Sciatic nerve (tissue), 2 donors: ENCODE results near the gene ZWINT. TPM values are rescaled to one million over a fixed set of nuclear protein-coding genes. Genes with fewer than 3 reads are reported as not detected.
A peak's percentile ranks its signal among the peaks of the same experiment; 100 is the strongest.

Source experiments
- ATAC-seq: fragments of 200-7000 bp; cut with Tn5 transposase; one replicate; pipeline ENCODE4 v1.9.1; 2020; ENCODE audit warnings: mild to moderate bottlenecking, moderate library complexity
- DNase-seq: peaks from one replicate; pipeline ENCODE4 v3.0.0-alpha.2; 2020; ENCODE audit warnings: low spot score
- intact Hi-C: fragments of 100-400 bp; cut with DNase I; formaldehyde crosslinking; loops from one replicate; pipeline ENCODE4 v1.14.2; 2022
- total RNA-seq: library from RNA; stranded (reverse); fragmentation: NEBNext Ultra II Directional; extraction: Animal tissue kit (Norgen Biotek cat#: 25700); gene quantifications from one replicate; pipeline ENCODE4 v1.2.1, GENCODE V29; 2021
- donor health status: DM: no; HTN: no; CAD: no.
- donor health status: DM: no; HTN: no; CAD: no.

Gene ZWINT, protein sequence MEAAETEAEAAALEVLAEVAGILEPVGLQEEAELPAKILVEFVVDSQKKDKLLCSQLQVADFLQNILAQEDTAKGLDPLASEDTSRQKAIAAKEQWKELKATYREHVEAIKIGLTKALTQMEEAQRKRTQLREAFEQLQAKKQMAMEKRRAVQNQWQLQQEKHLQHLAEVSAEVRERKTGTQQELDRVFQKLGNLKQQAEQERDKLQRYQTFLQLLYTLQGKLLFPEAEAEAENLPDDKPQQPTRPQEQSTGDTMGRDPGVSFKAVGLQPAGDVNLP
- total RNA-seq, result 1.6 TPM

DNA sequence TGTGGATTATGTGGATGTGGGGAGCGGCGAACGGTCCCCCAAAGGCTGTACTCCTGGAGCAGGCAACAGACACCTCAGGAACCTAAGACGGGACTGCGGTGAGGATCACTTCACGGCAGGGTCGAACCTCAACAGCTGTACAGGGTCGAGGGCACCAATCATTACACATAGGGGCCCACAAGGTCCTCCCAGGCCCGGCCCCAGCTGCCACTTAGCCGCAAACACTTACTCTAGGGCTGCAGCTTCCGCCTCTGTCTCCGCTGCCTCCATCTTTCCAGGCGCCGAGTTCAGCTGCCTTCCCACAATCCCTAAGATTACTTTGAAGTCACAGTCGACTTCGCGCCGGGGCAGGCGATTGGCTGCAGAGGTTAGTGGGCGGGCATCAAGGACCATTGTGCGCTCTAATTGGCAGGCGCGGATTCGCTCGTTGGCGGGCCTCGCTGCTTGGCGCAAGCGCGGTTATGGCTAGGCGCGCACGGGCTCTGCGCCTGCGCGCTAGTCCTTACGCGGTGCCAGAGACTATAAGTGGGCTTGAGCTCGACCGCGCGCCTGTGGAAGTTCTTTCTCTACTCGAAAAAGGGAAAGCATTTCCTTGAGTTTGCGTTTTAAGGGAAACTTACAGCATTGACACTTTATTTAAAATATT, at the start of gene ZWINT:
TSS of gene ZWINT (minus strand) at position 293 of the 646 bp plus-strand sequence. CDS start at position 270, 23 bp downstream.
- ATAC-seq (peak; percentile 100), DNase-seq (peak; percentile 96)
- intact Hi-C loops, result no loop called here

DNA sequence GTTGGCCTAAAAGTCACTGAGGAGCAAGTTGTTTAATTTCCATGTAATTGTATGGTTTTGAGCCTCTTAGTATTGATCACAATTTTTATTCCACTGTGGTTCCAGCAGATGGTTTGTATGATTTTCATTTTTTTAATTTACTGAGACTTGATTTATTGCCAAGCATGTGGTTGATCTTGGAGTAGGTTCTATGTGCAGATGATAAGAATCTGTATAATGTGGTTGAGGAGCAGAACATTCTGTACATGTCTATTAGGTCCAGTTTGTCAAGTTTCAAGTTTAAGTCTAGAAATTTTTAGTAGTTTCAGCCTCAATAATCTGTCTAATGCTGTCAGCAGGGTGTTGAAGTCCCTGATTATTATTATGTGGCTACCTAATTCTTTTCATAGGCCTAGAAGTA, 22.7 kb upstream of the ZWINT start:
- ATAC-seq, result no peak

DNA sequence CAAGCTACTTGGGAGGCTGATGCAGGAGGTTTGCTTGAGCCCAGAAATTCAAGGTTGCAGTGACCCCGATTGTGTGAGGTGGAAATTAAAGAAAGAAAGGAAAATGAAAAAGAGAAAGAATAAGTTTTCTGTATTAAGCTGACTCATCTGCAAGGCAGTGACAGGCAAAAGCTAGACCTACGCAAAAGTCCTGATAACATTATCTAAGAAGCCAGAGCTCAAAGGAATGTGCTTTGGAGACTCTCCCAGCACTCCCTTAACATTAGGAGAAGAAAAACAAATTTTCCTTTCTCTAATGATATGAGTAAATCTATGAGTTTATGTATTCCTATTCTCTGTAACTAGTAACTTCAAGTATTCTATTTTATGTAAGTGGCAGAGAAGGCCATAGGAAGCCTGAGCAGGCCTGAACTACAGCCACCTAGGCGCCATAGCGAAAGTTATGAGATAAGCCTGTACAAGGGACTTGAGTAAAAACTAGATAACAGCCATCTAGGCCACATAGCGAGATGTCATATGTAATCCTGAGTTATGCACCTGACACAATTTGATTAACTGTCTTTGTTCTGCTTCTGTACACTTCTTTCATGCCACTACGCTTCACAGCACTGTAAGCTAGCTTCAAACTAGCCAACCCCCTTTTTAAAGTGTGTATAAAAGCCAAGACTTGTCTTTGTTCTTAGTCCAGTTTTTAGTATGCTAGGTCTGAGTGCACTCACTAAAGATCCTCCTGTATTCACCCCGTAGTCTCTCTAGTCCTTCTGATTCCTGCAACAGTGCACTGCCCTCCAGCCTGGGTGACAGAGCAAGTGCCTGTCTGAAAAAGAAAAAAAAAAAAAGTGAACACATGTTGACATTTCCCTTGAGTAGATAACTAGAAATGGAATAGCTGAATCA, 9.4 kb upstream of the ZWINT start:
- intact Hi-C loops, result no loop called here
- DNase-seq, result no peak
- ATAC-seq, result no peak

More for the DNA sequence above, 22.7 kb upstream of the ZWINT start:
- DNase-seq, result no peak
- intact Hi-C loops, result no loop called here

DNA sequence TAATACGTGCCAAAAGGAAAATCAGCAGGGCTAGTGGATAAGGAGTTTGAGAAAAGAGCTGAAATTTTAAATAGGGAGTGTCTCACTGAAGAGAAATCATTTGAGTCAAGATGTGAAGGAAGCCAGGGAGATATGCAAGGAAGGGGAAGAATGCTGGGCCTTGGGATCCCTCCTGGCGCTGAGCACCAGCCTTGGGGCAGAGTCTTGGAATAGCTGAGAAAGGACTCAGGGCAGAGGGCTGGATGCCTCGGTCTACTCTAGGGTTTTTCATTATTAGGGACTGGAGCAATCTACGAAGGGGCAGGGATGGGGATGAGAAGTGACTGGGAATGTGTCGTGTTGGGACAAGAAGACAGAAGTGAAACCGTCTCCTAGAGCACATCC, 484 bp downstream of the ZWINT start:
- DNase-seq (no peak), ATAC-seq (no peak)
- intact Hi-C loops, result no loop called here

DNA sequence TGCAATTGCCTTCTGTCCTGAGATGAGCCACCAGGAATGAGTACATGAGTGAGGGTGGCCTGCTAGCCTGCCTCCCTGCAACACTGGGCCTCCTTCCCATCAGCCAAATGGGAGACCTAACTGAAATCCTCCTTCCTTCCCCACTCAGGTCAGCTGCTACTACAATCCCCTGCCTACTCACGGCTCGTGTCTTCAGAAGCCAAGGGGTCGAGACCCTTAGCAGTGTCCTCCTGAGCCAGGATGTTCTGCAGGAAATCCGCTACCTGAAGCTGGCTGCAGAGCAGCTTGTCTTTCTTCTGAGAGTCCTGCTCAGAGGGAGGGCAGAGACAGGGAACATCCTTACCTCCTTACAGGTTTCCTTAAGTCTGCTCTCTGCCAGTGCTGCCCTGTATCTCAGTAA, 1.2 kb downstream of the ZWINT start:
- intact Hi-C loops, result no loop called here
- ATAC-seq, result no peak
- DNase-seq, result no peak

DNA sequence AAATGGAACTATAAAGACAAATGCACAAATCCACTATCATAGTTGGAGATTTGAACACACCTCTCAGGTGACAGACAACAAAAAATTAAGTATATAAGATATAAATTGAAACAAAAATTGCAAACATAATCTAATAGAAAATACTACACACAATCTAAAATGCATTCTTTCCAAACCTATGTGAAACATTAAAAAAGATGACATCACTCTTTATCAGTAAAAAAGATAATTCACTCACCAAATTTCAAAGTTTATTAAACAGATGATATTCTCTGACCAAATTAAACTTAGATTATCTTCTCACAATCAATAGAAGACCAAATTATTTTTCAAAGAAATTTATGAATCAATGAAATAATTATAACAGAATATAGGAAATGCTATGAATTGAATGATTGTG, 4.0 kb downstream of the ZWINT start:
- DNase-seq (no peak), ATAC-seq (no peak)
- intact Hi-C loops, result no loop called here

DNA sequence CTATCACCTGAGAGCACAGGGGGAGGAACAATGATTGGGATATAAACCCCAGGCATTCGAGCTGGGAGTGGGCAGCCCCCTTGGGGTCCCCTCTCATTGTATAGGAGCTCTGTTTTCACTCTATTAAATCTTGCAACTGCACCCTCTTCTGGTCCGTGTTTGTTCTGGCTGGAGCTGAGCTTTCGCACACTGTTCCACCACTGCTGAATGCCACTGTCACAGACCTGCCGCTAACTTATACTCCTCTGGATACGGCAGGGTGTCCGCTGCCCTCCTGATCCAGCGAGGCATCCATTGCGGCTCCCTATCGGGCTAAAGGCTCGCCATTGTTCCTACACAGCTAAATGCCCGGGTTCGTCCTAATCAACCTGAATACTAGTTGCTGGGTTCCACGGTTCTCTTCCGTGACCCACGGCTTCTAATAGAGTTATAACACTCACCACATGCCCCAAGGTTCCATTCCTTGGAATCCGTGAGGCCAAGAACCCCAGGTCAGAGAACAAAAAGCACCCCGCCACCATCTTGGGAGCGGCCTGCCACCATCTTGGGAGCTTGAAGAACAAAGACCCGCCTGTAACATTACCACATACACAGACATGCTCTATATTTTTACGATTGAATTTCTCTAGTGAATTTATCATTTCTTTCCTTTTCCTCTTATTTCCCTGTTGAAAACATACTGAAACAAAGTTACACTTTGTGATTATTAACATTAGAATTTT, 9.0 kb downstream of the ZWINT start:
- intact Hi-C loops, result no loop called here
- DNase-seq, result no peak
- no peak for ATAC-seq

DNA sequence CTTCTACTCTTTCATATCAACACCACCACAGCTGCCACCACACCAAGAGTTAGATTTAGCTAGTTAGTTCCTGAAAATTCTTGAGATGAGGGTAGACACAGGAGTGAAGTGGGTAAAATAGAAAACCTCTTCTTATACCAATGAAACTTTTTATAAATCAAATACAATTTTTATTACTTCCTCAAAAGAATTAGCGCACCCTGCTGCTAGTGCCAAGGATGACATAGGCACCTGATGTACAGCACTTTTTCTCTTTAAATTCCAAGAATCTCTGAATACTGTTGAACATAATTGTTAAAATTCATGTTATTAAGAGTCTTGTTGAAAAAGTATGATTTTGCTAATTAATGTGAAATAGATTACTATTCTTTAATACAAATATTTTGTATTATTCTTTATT, 11.4 kb downstream of the ZWINT start:
- intact Hi-C loops, result no loop called here
- DNase-seq (no peak), ATAC-seq (no peak)

DNA sequence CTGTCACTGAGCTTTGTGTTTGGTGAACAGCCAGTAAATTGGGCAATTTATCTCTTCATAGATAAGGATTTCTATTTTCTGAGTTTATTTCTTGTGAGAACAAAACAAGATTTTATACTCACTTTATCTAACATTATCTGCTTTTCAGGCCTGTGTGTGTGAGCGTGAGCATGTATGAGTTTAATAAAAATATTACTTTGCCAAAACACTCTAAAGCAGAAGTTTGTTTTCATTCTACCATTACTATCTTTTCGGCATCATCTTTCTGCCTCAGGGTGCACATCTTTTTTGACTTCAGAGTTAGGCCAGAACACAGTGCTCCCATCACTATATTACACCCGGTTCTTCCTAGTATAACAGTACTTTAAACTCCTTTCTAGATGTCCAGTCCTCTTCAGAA, 13.0 kb downstream of the ZWINT start:
- intact Hi-C loops, result no loop called here
- DNase-seq (no peak), ATAC-seq (no peak)

DNA sequence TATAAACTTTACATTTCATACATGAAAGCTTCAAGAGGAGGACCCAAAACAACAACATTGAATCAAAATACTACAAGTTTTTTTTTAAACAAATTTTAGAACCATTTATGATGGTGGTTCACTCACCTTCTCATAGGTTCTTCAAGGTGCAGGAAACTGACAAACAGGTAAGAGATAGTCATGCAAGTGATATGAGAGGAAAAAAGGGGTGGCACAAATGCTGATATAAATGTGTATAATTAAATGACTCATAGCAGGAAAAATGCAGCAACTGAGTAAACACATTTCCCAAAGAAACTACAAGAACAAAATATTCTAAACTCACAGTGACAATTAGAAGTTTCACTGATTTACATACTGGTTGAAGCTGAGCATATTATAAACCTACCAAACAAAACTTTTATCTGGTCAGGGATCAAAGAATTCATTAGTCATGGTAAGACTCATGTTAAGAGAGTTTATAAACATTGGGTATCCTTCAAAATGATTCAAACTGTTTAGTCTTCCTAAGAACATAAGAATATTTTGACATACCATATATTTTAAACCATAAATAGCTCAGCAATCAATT, 14.1 kb downstream of the ZWINT start:
- intact Hi-C loops, result no loop called here
- ATAC-seq (no peak), DNase-seq (no peak)

DNA sequence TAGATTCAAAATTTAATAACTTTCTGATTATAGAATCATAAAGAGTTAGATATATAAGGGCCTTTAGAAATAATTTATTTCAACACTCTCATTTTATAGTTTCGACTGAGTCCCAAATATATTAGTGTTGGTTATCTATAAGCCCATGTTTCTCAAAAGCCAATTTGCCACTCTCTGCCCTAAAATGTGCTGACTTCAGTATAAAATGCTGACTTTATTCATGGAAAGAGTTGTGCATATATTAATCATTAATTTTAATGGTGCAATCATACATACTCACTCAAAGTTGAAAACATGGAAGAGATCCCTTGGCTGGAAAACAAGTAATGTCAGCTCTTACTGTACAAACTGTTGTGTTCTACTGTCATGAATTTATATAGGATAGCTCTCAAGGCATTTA, 19.4 kb downstream of the ZWINT start:
- no peak for ATAC-seq
- DNase-seq, result no peak
- intact Hi-C loops, result no loop called here

DNA sequence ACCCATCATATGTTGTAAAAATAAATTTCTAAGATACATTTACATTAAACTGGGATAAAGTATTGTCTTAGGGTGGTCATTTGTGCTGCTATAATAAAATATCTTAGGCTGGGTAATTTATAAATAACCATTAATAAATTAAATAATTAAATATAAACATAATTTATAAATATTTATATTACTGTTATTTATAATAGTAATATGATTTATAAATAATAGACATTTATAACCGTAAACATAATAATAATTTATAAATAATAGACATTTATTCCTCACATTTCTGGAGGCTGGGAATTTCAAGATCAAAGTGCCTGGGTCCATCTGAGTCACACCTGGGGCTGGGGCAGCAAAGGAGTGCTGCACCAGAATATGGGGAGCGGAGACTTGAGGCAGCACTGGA, 31.1 kb downstream of the ZWINT start:
- DNase-seq (no peak), ATAC-seq (no peak)
- intact Hi-C loops, result no loop called here

DNA sequence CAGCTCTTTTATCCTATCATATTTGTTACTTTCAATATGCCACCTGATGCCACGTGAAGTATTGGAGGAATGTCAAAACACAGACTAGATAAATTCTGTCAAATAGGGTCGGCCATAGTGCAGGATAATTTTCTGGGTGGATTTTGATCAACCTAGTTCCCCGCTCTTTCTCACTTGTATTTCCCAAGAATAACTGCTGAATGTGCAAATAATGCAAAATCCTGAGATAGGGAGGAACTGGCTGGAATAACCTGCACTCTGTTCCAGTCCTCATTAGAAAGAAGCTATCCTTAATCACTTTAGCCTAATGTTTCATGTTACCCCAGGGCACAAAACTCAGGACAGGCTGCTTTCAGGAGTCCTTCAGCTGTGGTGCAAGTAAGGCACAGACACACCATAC, 33.9 kb downstream of the ZWINT start:
- ATAC-seq (no peak), DNase-seq (no peak)
- intact Hi-C loops, result no loop called here

DNA sequence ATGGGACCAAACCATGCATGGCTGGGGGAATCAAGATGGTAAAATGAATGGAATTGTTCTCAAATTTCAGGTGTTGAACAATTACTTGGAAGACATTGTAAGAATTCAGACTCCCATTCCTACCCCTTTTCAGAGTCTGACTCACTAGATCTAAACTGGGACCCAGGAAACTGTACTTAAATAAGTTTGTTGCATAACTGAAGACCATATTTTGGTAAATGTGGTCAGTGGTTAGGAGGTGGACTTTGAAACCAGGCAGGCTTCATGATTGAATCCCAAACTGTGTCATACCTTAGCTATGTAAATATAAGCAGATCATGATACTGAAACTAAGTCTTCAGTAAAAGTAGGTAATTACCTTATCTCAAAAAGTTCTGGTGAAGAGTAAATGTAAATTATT, 41.7 kb downstream of the ZWINT start:
- DNase-seq (no peak), ATAC-seq (no peak)
- intact Hi-C loops, result no loop called here

DNA sequence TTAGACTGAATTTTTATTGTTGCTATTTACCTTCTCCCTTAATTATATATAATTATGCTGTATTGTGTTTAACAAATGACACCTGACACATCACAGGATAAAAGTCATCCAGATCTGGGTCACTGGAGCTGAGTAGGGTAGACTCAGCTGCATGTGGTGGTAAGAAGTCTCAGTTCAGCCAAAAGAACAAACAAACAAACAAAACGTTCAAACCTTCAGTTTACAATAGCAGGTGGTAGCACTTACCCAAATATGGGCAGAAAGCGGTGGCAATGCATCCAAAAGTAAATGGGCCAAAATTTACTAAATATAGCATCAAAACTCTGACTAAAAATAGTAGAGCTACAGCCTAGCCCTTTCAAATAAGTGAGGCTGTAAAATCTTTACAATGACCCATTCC, 42.2 kb downstream of the ZWINT start:
- intact Hi-C loops, result no loop called here

DNA sequence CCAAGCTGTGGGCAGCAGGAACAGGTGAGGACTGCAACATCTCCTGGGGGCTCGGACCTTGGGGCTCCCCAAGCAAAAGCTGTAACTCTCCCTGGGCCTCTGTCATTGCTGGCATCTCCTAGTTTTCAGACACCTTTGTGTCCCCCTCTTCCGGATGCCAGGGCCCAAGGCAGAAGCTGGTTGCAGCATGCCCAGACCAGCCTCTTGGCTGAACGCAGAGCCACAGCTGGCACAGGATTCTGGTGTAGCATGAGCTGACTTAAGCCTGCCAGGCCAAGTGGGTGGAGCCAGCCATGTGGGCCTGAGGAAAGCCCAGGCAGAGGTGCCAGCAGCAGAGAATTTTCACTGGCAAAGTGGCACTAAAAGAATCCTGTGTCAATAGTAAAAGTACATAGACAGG, 43.5 kb downstream of the ZWINT start:
- DNase-seq (no peak), ATAC-seq (no peak)
- intact Hi-C loops, result no loop called here

More for the DNA sequence above, 42.2 kb downstream of the ZWINT start:
- DNase-seq (no peak), ATAC-seq (no peak)

DNA sequence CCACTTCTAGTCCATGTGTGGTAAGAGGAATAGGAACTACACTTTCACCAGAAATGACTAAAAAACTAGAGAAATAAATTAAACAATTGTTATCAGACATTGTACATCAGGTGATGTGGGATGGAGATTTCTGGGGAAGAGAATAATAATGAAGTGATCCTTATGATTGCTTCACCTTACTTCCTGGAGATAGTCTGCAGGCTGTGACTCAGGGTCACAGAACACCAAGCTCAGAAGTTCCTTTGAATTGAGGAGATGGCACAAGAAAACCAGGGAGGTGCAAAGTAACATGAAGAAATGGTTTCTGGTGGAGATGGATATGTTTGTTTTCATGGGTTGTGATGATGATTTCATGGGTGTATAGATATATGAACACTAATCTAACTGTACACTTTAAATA, 44.5 kb downstream of the ZWINT start:
- ATAC-seq (no peak), DNase-seq (no peak)
- intact Hi-C loops, result no loop called here
